Inflammatory macrophage treated with lipopolysaccharide for 1 hour (primary cell): ENCODE measurements around the gene SLX9.

Experiments
- DNase-seq, 2 donors: peaks; one replicate each; pipeline ENCODE4 v3.0.0-alpha.2; 2020 to 2022

The SLX9 gene

GRCh38 chr21:45006536-45007095, 66.8 kb downstream of the SLX9 start:
- DNase-seq, result no peak

DNA sequence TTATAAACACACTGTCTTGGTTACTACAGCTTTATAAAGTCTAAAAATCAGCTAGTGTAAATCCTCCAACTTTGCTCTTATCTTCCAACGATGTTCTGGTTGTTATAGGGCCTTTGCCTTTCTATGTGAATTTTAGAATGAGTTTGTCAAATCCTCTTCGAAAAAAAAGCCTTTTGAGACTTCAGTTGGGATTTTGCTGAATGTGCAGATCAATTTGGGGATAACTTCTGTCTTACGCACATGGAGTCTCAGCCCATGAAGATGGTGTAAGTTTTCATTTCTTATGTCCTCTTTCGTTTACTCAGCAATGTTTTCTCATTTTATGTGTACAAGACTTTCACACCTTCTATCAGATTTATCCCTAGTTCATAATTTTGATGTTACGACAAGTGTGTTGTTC, 69.8 kb downstream of the SLX9 start:
- DNase-seq, result no peak

- DNase-seq, result no peak
Observed at GRCh38 chr21:45010096-45010495, 70.3 kb downstream of the SLX9 start.

GRCh38 chr21:45010860-45011259, 71.0 kb downstream of the SLX9 start:
- no peak for DNase-seq

- no peak for DNase-seq
Observed at GRCh38 chr21:45011426-45011825, 71.6 kb downstream of the SLX9 start.

DNA sequence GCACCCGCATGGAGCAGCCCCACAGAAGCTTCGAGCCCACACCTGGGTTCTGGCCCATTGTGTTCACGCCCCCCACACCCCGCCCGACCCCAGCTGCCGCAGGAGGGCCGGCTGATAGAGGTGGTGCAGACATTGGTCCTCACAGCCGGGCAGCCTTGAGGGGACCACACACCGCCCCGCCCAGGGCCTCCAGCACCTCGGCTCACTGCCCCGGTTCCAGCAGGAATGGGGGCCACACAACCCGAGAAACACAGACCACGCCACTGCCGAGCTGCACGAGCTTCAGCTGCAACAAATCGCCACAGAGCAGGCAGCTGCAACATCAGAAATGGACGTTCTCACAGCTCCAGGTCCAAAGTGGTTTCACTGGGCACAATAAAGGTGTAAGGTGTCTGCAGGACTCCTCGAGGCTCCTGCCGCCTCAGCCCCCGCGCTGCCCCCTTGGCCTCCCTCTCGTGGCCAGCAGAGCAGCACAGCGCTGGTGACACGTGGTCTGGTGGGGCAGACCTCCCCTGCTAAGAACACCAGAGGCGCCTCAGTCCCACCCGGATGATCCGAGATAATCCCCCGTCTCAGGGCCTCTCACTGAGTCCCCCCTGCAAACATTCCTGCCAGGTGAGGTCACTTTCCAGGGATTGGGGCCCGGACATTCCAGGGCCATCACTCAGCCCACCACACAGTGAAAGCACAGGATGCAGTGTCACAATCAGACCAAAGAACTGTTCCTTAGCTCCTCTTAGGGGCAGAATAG, 72.3 kb downstream of the SLX9 start:
- DNase-seq, result no peak

DNA sequence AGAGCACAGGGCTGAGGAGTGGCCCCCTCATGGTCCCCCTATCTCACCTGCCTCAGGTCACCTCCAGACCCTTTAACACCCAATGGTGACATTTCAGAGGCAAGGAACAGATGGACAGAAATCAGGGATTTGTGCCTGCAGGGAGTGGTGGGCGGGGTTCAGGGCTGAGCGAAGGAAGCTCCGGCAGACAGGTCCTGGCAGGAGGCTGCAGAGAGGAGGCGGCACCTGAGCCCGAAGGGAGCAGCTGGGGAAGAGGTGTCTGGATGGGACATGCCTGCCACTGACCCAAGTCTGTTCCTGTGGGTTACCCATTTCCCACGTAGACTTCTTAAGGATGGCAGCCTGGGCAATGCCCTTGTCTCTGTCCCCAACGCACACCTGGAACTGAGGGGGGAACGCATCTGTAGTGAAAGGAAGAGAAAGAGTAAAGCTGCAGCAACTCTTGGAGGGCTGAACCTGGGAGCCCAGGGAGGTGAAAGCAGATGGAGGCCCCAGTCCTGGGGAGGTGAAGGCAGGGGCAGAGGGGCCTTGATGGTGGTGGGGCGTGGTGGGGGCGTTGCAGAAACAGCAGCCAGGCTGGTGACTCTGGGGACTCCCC, 72.9 kb downstream of the SLX9 start:
- no peak for DNase-seq

DNA sequence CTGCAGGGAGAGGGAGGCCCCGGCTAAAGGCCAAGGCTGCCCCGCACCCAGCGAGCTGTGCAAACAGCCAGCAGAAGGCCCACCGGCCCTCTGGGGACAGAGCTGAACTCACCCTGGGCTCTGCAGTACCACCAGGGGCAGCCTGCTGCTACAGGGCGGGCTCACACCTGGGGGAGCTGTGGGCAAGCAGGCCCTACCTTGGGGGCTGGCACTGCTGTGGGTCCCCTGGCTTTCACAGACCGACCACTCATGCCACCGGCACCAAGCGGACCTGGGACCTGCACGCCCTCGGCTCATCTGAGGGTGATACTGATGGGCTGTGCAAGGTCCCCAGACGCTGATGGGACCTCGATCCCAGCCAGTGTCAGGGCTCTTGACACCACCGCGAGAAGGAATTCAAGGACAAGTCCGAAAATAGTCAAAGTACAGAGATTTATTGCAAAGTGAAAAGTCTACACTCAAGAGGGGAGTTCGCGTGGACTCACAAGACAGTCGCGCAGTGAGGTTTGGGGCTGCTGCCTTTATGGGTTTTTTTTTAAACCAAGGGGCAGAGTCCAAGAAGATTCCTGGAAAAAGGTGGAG, 73.5 kb downstream of the SLX9 start:
- no peak for DNase-seq

DNA sequence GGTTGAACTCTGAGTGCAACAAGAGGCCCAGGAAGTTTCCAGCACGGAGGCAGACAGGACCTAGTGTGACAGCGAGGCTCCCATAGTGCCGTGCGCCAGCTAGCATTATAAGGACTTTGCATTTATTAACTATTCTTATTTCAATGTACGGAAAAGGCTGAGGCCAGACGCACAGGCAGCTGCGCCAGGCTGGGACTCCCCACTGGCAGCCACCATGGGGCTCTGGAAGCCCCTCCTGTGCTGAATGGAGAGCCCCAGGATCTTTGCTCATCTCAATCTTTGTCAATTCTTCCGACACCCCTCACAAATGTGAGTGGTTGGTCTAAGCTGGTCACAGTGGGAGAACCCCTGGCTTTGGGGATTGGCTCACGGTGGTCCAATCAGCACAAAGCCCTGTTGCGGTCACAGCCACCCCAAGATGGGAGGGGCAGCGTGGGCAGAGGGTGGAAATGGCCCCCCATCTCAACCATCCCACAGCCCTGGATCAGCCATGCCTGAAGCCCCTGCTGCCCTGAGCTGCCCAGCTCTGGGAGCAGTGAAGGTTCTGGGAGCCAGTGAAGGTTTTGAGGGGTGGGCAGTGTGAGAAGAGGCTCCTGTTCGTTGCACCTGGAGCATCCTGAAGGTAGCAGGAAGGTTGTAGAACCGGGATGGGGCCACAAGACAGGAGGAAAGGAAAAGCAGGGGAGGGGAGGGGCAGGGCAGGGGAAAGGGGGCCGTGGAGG, 75.1 kb downstream of the SLX9 start:
- no peak for DNase-seq

DNA sequence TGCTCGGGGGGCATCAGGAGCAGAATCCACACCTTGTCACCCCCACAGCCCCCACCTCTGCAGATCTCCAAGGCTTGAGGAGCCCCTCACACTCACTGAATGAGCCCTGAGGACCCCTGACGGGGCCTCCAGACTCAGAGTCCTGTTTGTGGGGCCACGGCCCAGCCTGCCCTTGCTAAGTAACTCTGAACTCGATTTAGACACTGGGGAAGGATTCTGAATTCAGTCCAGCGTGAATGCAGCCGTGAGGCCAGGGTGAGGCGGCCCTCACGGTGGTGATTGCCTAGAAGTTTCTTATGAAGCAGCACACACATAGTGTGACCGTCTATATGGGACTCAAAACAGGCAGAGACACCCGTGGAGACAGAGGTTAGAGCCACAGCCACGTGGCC, 75.6 kb downstream of the SLX9 start:
- no peak for DNase-seq

GRCh38 chr21:45016031-45016405, 76.2 kb downstream of the SLX9 start:
- DNase-seq, result no peak

DNA sequence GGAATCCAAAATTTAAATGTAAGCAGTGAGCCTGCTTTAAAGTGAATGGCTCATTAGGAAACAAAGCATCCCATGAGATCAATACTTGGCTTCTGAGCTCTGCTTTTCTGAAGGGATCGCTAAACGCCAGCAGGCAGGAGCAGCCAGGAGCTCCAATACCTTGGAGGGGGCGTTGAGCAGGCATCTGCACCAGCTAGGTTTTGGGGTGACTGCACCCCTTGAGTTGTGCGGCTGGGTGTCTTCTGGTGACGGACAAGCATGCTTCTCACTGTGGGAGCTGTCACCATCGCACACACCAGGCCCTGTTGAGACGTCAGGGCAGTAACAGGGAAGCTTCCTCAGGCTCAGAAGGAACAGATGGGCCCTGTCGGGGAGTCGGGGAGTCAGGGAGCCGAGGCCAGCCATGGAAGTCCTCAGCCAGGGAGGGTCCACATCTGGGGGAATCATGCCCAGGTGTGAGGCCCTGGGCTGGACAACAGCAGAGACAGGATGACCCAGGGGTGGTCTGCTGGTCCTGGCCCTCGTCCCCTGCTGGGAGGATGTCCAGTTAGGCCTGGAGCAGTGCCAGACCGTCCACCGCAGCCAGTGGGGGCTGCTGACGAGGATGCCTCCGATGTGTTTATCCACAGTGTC, 76.7 kb downstream of the SLX9 start:
- no peak for DNase-seq

DNA sequence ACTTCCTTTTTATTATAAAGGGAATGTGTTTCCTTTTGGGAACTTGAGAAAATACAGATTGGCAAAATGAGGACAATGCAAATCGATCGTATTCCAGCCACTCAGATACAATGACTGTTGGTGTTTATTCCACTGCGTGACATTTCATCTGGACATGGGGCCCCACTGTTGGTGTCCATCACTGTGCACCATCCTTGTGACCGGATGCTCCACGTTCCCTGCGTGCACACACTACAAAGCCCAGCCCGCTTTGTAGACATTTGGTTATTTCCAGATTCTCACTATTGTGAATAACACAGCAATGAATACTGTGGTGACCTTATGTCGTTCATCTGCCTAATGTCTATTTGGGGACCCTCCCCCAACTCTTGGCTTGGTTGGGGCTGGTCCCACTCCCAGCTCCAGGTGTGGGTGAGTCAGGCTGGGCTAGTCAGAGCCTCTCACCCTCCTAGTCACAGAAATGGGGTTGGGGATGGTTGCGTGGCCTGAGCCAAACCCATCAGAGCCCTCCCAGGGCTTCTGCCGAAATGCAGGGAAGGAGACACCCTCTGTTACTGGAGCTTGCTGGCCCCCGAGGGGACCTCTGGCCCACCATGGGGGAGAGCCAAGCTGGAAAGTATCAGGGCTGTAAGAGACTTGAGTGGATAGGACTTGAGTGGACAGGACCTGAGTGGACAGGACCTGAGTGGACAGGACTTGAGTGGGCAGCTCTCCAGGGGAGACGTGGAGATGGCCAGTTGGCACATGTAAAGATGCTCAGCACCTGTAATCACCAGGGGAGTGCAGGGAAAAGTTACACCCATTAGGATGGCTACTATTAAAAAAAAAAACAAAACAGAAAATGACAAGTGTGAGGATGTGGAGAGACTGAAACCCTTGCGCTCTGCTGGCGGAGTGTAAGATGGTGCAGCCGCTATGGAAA, 77.5 kb downstream of the SLX9 start:
- DNase-seq, result no peak

DNA sequence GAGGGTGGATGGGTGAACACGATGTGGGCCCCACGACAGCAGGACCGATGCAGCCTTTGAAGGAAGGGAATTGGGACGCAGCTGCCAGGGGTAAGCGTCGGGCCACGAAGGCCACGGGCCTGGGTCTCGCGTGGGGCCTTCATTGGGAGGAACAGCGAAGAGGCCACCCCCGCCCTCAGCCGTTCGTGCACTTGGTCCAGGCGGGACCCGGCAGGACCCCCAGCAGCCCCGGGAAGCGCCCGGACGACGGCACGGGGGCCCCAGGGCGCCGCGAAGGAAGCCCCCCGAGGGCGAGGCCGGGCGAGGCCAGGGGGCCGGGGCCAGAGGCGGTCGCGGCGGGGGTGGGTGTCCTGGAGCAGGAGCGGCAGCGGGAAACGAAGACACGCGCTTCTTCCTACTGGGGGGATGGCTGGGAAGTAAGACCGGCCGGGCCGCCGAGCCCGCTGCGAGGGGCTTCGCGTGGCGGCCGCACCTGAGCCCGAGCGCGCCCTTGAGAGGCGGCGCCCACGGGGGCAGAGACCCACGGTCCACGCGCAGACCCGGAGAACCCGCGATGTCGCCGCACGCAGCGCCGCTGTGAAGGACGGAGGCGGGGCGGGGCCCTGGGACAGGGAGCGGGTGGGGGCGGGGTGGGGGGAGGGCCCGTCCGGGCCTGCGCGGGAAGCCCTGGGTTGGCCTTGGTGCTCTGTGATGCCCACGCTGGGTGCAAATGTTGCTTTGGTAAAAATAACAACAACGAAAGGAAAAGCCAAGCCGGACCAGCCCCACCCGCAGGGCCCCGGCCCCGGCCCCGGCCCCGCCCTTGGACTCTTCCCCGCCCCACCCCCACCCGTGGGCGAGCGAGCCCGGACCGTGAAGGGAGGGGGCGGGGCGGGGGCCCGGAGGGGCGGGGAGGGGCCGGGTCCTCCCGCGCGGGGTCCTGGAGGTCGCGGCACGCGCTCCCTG, 78.6 kb downstream of the SLX9 start:
- DNase-seq, result no peak

DNA sequence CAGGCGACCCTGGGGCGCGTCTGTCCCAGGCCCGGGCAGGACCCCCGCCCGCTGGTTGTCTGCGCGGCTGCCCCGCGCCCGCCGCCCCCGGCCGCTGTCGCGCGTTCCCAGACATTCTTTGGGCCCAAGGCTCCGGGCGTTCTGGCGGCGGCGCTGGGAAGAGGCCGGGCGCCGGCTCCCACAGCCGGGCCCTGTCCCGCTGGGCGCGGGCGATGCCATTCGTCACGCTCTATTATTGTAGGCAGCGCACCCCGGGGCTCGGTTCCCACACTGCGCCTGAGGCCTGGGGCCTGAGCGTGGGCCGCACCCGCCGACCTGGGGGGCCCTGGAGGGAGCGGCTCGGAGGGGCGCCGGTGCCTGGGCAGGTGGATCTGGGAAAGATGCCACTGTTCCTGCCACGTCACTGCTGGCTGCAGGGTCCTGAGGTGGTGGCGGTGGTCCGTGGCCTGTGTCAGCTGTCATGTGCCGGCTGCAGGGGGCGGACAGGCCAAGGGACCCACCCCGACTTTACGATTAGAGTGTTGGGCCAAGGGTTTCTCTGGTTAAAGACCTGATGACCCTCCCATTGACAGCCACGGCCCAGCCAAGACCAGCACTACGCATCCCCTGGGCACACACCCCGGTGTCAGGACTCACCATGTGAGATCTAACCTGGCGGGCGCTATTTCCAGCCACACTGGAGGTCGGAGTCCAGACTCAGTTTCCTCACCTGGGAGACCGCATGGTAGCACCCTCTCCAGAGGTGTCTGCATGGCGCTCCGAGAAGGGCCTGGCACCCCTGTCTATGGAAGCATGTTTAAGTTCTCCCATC, 79.5 kb downstream of the SLX9 start:
- no peak for DNase-seq

DNA sequence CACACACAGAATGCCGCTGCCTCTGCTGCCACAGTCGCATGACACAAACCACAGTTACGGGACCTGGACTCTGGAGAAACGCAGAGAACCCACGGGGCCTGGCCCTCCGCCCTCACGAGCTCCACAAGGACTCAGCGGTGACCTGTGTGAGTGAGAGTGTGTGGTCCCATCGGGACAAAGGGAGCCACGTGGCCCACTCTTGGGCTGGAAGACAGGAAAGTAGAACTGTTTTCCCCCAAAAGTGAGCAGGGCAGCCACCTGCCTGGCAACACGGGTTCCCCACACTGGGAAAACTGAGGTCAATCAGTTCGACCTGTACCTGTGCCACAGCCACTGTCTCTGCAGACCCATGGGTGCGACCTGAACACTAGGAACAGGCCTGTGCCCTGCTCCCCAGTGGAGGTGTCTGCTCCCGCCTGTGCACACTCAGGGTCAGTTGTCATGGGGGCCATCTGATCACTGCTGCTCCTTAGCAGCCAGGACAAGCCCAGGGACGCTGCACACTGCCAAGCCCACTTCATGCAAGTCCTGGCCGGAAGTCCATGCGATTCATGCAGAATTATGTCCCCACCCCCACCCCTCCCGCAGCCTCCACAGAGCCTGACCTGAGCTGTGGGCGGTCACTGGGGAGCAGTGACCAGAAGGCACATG, 80.2 kb downstream of the SLX9 start:
- no peak for DNase-seq

DNA sequence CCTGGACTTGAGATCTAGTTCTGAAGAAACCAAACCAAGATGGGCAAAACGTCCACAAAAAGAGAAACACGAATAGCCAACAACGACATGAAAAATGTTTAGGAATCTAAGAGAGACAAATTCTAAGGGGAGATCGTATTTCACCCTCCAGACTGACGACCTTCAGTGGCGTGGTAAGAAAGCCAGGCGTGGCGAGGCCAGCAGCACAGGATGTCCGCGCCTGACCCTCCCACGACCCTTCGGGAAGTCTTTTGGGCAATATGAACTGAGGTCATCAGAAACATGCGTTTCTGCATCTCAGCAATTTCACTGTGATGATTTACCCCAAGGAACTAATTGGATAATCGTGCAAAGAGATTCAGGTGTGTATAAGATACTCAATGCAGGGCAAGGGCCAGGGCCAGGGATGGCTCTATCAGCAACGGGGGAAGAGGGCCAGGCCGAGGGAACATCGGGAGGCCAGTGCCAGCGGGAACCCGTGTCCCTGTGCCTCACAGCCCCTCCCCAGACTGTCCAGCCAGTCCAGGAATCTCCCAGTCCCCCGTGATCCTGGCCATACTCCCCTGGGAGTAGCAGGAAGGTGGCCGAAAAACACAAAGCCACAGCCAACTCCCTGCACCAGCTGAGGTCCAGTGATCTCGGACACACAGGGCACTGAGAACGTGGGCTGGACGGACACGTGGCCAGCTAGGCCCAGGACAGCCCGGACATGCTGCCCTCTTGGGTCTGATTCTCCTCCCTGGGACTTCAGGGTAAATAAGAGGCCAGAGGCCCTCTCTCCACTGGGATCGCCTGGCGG, 81.0 kb downstream of the SLX9 start:
- no peak for DNase-seq
